Muscle of back (tissue), 11 donors: ENCODE data around the gene LDAH. TPM values are rescaled to one million over a fixed set of nuclear protein-coding genes. Genes with fewer than 3 reads are reported as not detected.
"Not testable (repeated sequence)": the region's sequence is repeated elsewhere in the genome, so short reads cannot be mapped to it uniquely, and the experiment has no call there.

Experiments used
- DNase-seq, 3 donors: peaks; one replicate each; pipeline versions ENCODE4 v3.0.0 to v3.0.0-alpha.2; 2013
- polyA plus RNA-seq, 10 donors: library from polyadenylated mRNA; unstranded; fragments of 120-200 nt; gene quantifications; one replicate each; pipeline ENCODE4 v1.2.1, GENCODE V29; 2013; ENCODE audit not compliant: insufficient read length in 10 of 10

LDAH gene
- polyA plus RNA-seq, 10 donors, result 7.9 to 13.2 (median 10.8) TPM

GRCh38 chr2:20793944-20794343, 29.0 kb downstream of the LDAH start:
- not testable (repeated sequence) for DNase-seq

GRCh38 chr2:20781656-20782265, 41.1 kb downstream of the LDAH start:
- no peak for DNase-seq

GRCh38 chr2:20771299-20771698, 51.6 kb downstream of the LDAH start:
- peak; percentile 21 to 55 (median 31) for DNase-seq

GRCh38 chr2:20766798-20767644, 55.9 kb downstream of the LDAH start:
- DNase-seq, result no peak

DNA sequence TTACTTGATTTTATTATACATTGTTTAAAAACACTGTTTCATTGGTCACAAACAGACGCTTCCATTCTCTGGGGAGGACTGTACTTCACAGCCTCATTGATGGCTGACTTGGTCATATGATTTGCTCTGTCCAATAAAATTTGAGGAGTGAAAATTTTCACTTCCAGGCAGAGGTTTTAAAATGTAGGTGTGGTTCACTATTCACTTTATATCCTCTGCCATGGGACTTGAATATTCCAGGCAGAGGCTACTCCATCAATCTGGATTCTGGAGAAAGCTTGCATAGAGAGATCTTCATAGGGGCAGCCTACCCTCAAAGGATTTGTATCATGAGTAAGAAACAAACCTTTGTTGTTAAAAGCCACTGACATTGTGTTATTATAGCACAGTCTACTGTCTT, 56.7 kb downstream of the LDAH start:
- DNase-seq, result no peak

- no peak for DNase-seq
Observed at GRCh38 chr2:20762945-20763683, 59.8 kb downstream of the LDAH start.

DNA sequence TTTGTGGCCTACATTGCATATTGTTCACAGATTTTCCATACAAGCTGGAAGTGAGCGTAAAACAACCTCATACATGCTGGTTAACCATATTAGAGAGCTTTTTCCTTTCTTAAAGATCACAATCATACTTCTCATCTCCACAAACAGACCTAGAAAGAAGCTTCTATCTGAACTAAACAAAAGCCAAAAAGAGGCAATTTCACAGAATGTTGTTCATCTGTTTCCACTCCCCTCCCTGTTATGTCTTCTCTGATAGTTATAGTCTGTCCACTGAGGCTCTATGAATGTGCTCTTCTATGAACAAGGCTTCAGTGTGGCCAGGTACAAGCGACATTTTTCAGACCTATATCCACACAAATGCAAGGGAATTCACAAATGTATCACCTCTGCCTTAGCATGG, 63.4 kb downstream of the LDAH start:
- no peak for DNase-seq

- DNase-seq, result no peak
Observed at GRCh38 chr2:20758997-20759396, 63.9 kb downstream of the LDAH start.

- no peak for DNase-seq
Observed at GRCh38 chr2:20757405-20758090, 65.4 kb downstream of the LDAH start.

- DNase-seq, result no peak
Observed at GRCh38 chr2:20755132-20755800, 67.6 kb downstream of the LDAH start.

- DNase-seq, result no peak
Observed at GRCh38 chr2:20752293-20752692, 70.6 kb downstream of the LDAH start.

GRCh38 chr2:20747317-20747716, 75.6 kb downstream of the LDAH start:
- DNase-seq, result no peak

DNA sequence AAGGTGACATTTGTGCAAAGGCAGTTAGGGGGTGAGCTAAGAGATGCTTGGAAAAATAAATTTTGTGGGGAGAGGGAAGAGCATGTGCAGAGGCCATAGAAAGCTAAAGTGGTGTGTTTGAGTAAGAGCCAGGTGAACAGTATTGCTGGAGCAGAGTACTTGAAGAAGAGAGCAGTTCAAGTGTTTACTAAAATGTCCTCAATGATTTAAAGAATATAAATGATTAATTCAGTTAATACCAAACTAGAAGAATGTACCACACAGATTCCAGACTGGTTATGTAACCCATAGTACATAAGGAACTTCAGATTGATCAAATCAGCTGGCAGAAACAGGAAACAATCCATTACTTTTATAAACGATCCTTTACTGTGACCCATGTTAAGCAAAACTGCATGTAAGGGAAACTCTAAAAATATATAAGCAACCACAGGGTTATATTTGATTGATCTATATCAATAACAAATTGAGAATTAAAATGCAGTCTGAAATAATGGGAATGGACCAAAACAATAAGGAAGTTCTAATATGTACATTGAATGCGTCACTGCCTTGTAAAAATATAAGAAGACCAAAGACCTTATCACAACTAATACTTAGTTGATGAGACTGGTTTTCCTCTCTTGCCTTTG, 76.9 kb downstream of the LDAH start:
- DNase-seq, result no peak

DNA sequence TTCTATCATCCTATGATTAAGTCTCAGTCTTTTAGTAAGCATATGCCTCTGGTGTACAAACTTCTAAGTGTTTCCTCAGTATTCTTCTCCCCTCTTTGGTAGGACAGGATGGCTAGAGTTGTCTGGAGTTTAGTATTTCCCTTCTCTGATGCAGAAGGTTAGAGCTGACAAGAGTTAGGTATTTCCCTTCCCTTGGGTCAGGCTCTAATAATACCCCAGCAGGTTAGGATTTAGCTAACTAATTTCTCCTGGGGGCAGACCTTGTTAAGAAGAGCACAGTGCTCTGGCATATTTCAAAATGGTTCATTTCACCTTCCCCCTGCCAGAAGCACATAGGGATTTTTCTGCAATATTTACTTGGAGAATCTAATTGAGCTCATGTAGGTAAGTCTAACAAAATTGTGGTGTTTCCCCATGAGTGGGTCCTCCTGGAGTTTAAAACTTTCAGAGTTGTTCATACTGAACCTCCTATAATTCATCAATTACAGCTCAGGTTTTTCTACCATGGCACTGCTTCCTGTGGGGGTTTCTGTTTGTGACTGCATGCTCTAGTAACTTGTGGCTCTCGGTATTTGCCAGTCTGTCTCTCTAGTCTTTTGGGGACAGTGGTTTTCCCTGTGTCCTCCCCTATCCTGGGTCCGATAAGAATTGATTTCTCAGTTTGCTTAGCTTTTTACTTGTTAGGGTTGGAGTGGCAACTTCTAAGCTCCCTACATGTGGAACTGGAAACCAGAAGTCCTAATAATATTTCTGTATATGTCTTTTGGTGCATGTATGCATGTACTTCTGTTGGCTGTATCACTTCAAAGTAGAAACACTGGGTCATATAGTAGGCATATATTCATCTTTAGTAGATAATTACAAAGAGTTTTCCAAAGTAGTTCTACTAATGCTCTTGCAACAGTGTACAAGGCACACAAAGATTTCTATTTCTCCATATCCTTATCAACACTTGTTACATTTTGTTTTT, 78.2 kb downstream of the LDAH start:
- DNase-seq, result no peak

DNA sequence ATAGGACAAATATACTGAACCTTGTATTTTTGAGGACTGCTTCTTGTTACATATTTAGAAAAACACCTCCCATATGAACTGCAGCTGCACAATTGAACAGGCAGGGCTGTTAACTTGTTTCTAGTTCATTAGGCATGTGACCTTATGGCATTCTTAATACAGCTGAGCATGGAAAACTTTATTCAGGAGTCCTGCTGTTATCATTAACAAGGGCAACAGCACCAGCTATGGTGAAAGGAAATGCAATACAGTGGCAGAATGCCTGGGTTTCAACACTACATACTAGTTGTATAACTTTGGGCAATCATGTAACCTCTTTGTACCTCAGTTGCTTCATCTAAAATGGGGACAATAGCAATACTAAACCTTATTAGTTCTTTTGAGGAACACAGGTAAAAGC, 84.1 kb downstream of the LDAH start:
- DNase-seq, result no peak

- DNase-seq, result no peak
Observed at GRCh38 chr2:20737505-20737904, 85.4 kb downstream of the LDAH start.

GRCh38 chr2:20728114-20728758, 94.7 kb downstream of the LDAH start:
- peak in 1 of 3 donors; percentile 5 for DNase-seq

DNA sequence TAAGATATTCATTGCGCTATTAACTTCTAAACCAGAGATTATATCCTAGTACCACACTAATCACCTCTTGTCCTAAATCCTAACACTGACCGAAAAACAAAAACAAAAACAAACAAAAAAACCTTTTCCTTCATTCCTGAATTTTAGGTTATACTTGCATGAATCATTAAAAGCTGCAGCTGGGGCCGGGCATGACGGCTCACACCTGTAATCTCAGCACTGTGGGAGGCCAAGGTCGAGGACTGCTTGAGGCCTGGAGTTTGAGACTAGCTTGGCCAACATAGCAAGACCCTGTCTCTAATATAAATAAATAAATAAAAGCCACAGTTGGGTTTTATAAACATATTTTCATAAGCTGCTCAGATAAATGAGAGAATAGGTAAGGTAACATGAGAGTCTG, 96.0 kb downstream of the LDAH start:
- DNase-seq, result no peak

DNA sequence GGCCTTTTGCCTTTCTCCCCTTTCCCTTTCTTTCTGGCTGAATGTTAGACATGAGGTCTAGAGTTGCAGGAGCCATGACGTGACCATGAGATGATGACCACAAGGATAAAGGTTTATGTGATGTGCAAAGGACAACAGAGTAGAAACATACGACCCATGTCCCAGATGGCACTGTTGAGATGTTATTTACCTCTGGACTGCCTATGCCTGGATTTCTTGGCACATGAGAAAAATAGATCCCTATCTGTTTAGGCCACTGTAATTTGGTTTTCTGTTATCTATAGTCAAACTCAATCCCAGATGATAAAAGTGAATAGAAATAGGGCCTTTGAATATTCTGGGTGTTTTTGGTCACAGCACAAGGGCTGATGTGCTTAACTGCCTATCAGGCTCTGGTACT, 97.1 kb downstream of the LDAH start:
- no peak for DNase-seq
